Spleen (tissue), 7 donors: ENCODE results near the gene EYS.

Source experiments
- CTCF ChIP-seq, 11 experiments: fragments of 200-600 bp in 7 of 11; fragments of 450-650 bp in 4 of 11; sonication (generic) in 4 of 11; IDR thresholded peaks in 8 of 11; conservative IDR thresholded peaks in 3 of 11; 1 replicate in 7 of 11; 2 replicates in 4 of 11; pipeline versions ENCODE4 v1.4.0 to v1.8.0; 2016 to 2021; ENCODE audit warnings: antibody characterized with exemption in 11 of 11, inconsistent platforms in 4 of 11, mild to moderate bottlenecking in 1 of 11
- POLR2A ChIP-seq, 3 donors: fragments of 450-650 bp; IDR thresholded peaks; one replicate each; pipeline ENCODE4 v1.5.1; 2017; ENCODE audit warnings: antibody characterized with exemption in 3 of 3, mild to moderate bottlenecking in 1 of 3
- donor health status: DM: no; HTN: no; CAD: no; lungs with moderate emphysema.
- donor health status: DM: no; HTN: no; CAD: no.
- donor health status: DM: no; HTN: no; CAD: no.

- no peak for TF ChIP-seq CTCF (IDR thresholded peaks at IDR 0.05 in 8 of 11, conservative IDR thresholded peaks at IDR 0.05 in 3 of 11)
- no peak for TF ChIP-seq POLR2A (IDR thresholded peaks at IDR 0.05)
Observed at GRCh38 chr6:64590965-64591675, 1115.9 kb downstream of the EYS start.
